NCI-H1092 (cell line): ENCODE measurements around the gene IGSF3.
"Not testable (repeated sequence)": the region's sequence is repeated elsewhere in the genome, so short reads cannot be mapped to it uniquely, and the experiment has no call there.

Experiments
- DNase-seq: peaks from one replicate; lab custom pipeline; 2025; lab: John Stamatoyannopoulos, UW

The IGSF3 gene

GRCh38 chr1:116573431-116574095 lies 94.0 kb downstream of the IGSF3 start:
- DNase-seq: no peak

DNA sequence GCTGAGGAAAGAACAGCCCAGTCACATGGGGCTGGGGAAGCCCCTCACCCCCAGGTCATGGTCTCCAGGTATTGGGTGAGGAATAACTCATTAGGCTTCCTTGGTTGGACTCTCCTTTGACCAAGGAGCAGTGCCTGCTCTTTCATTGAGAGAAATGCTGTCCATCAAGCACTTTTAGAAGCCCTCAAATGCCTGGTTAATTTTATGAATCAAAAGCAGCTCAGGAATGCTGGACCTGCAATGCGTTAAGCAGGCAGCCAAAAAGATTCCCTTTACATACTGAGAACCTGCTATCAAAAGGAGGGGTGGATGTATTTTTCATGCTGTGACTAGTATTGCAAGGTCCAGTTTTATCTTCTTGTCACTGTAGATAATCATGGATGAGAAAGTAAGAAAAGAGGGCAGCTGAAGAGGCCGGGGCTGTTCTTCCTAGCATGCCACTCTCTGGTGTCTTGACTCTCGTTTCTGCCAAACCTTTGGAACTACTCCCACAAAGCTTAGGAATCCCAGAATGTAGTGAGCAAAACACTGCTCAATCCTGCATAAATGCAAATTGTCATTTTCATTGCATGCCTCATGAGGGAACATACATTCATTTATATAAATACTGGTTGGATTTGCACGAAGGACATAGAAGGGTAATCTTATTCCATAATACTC lies 94.6 kb downstream of the IGSF3 start:
- DNase-seq: no peak

- DNase-seq: no peak
Measured at GRCh38 chr1:116572099-116572498, 95.4 kb downstream of the IGSF3 start.

GRCh38 chr1:116571215-116571919 lies 96.2 kb downstream of the IGSF3 start:
- DNase-seq: no peak

DNA sequence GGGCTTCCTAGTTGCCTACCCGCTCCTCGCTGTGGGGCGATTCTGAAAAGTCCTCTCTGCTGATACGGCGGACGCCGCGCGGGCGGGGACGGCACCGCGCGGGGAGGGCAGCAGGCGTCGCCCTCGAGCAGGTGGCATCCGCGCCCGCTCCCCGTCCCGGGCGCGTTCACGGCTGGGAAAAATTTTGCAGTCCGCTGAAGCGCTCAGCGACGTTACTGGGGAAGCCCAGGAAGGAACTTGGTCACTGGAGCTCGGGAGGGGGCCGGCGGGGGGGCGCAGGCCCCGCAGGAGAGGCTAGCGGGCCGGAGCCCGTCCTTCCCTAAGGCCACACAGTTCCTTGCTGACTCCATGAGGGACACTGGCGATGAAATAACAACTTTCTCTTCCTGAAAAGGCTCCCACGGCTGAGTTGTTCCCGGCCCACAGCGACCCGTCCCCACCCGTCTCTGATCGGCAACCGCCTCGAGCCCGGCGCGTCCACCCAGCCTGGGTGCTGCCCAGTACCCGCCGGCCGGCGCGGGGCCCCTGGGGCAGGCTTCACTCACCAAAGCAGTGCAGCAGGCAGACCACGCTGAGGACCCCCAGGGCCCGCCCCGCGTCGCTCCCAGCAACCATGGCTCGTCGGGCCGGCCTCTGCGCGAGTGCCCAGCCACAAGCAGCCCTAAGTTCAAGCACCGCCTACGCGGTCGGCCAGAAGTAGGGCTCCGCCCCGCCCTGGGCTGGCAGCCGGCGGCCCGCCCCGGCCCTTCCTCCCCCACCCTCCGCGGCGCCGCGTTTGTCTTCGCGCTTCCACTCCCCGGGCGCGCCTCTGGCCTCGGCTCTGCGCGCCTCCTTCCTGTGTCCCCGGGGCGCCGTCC lies 96.9 kb downstream of the IGSF3 start, which contains the start of gene CD58:
Gene CD58, minus strand, starts transcription at position 669 of the 857 bp plus-strand sequence. Its CDS starts 54 bp downstream, at position 615.
- DNase-seq: peak; percentile 40

DNA sequence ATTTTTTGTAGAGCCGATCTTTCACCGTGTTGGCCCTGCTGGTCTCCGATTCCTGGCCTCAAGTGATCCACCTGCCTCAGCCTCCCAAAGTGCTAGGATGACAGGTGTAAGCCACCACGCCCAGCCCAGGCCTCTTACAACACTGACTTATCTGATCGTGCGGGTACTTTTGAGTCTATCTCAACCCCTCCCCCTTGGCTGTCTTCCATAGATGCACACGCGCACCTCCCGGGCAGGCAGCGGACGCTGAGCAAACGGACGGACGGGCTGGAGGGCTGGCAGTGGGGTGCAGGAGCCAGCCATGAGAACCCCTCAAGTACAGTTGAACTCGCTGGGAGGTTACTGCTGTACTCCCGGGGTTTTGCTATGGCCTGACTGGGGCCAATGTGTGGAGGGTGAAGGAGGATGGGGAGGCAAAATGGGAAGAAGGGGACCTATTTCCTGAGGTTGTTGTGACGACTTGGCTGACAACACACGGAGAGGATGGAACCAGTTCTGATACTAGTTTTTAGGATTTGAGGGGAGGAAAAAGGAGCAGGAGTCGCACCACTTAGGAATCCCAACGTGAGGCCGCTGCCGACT lies 97.7 kb downstream of the IGSF3 start:
- no peak for DNase-seq

GRCh38 chr1:116569381-116569670 lies 98.2 kb downstream of the IGSF3 start:
- DNase-seq: no peak

GRCh38 chr1:116568662-116569380 lies 98.7 kb downstream of the IGSF3 start:
- no peak for DNase-seq

DNA sequence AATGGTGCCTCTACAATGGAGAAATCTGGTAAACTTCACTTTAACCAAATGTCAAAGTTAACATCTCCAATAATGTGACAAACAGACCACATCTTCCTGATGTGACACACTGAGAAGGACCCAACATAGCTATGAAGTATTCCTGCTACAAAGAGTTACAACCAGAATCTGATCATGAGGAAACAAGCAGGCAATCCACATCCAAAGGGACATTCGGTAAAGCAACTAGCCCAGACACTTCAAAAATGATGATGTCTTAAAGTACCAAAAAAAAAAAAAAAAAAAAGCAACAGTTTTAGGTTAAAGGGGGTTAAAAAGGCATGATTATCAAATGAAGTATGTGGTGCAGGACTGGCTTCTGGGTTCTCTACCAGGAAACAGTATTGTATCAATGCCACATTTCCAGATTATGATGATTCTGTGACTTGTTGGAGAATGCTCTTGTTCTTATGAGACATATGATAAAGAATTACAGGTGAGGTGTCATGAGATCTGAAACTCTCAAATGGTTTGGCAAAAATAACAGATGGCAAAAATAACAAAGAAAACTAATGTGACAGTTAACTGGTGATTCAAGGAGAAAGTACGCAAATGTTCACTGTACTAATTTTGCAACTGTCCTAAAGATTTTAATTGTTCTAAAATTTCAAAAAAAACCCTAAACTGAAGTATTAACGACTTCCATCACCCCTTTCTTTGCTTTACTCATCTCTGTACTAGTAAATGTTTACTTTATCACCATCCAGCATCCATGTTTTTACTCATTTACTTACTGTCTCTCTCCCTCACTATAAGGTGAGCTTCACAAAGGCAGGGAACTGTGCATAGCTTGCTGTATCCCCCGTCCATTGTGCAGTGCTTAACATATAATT lies 99.5 kb downstream of the IGSF3 start:
- no peak for DNase-seq

DNA sequence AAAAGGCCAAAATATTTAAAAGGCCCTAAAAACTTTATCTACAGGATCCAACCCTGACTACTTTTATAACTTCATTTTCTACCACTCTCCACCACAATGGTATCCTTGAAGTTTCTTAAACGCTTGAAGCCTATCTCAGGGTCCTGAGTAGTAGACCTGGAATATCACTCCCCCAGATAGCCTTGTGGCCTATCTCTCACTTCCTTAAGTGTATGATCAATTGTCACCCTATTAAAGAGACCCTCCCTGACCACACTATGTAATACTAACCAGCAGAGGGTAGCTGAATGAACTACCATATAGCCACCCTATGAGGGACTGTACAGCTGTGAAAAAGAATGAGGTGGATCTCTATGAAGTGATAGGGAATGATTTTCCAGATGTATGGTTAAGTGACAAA lies 102.3 kb downstream of the IGSF3 start:
- no peak for DNase-seq

DNA sequence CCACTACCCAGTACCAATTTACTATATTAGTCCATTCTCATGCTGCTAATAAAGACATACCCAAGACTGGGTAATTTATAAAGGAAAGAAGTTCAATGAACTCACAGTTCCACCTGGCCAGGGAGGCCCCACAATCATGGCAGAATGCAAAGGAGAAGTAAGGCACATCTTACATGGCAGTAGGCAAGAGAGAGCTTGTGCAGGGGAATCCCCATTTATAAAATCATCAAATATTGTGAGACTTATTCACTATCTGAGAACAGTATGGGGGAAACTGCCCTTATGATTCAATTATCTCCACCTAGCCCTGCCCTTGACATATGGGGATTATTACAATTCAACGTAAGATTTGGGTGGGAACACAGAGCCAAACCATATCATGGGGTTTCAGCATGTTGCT lies 103.1 kb downstream of the IGSF3 start:
- no peak for DNase-seq

DNA sequence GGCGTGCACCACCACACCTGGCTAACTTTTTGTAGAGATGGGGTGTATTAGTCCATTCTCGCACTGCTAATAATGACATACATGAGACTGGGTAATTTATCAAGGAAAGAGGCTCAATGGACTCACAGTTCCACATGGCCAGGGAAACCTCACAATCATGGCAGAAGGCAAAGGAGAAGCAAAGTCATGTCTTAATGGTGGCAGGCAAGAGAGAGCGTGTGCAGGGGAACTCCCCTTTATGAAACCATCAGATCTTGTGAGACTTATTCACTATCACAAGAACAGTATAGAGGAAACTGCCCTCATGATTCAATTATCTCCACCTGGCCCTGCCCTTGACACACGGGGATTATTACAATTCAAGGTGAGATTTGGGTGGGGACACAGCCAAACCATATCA lies 105.1 kb downstream of the IGSF3 start:
- not testable (repeated sequence) for DNase-seq

DNA sequence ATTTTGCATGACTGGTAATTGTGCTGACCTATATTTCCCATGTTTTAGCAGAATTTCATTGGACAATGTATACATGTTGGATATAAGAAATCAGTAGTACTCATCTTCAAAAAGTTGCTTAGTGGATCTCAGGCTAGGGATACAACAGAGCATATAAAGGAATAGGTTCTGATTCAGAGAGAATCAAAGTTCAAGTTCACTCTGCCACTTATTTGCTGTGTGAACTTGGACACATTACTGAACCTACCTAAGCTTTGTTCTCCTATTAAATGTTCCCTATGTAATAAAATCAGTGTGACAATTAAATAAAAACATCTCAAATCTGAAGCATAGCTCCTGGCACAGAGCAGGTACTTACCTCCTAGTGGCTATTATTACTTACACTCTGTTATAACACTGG lies 106.0 kb downstream of the IGSF3 start:
- DNase-seq: no peak

DNA sequence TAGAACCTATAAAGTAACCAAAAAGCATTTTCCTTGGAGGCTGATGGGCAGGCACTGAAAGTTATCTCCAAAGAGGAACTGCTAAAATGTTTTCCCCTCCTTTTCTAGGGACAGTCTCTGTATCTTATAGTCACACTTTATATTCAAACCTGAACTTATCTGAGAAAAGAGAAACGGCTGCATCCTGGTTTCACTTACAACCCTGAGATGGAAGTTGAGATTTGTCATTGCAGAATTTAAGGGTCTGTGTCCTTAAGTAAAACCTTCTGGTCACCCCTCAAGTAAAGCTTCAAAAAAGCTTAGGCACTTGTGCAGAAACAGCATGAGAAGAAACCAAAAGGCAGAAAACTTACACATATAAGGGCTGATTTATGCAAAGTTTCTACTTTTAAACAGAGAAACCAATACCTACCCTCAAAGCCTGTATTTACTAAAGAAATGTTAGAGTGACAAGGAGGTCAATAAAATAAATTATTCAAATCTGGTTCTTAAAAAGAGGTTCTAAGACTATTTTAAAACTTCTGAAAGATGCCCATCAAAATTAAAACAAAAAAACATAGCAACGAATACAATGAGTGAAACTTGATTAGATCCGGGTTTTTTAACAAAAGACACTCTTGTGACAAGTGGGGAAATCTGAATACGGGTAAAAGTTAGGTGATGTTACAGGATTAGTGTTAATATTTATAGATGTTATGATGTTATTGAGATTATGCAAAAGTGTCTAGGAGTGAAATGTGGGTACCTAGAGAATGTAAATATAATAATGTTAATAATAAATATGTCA lies 106.6 kb downstream of the IGSF3 start:
- DNase-seq: no peak

DNA sequence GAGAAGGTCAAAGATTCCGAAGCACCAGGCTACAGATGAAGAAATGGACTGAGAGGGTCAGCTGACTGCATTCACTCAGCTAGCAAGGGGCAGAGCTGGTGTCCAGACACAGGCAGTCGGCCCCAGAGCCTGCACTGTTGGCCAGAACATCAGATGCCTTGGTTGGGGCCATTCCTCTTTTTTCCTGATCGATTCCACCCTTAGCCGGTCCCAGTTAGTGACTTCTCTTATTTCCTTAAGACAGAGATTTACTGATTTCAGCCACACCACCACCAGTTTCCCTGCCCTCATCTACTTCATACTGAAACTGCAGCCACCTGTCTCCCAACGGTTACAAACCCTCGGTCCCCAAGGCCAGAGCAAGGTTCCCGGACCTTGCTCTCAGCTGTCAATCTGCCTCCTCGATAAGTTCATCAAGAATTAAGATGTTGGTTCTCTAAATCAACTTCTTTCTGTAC lies 108.2 kb downstream of the IGSF3 start:
- no peak for DNase-seq

GRCh38 chr1:116558571-116558970 lies 109.0 kb downstream of the IGSF3 start:
- DNase-seq: no peak

DNA sequence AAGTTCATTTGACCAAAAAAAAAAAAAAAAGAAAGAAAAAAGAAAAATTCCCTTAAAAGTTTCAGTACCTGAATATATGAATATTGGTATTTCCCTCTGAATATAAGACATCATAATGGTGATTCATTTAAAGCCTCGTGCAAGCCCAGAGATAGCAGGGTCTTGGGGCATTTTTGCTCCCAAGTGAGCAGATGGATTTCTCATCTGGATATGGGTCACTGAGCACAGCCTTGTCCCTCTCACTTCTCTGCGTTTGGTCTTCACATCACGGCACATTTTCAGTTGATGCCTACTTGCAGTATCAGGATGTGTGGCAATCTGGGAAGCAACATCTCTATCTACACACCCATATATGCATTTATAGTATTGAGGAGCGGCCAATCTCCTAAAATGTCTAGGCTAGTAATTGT lies 109.4 kb downstream of the IGSF3 start:
- DNase-seq: no peak

DNA sequence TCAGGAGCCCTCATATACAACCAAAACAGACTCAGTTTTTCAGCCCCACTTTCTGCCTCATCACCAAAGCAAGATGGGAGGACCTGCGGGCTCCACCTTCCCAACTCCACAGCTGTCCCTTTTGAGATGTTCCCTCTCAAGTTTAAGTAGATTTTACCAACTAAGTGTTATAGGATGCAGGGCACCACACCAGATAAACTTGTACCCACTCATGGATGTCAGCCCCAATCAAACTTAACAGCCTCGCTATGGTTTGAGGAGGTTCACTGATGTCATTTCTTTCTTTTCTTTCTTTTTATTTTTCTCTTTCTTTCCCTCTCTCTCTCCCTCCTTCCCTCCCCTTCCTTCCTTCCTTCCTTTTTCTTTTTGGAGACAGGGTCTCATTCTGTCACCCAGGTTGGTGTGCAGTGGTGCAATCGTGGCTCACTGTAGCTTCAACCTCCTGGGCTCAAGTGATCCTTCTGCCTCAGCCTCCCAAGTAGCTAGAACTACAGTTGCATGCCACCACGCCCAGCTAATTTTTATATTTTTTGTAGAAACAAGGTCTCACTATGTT lies 110.1 kb downstream of the IGSF3 start:
- no peak for DNase-seq
